HG03039 (cell line): ENCODE results near the gene MON2.

Experiments used
- ATAC-seq: cut with Tn5 transposase; IDR thresholded peaks from one replicate; pipeline ENCODE4 v1.9.1; 2021; ENCODE audit warnings: mild to moderate bottlenecking, moderate library complexity; ENCODE audit not compliant: unreplicated experiment

Gene MON2

DNA sequence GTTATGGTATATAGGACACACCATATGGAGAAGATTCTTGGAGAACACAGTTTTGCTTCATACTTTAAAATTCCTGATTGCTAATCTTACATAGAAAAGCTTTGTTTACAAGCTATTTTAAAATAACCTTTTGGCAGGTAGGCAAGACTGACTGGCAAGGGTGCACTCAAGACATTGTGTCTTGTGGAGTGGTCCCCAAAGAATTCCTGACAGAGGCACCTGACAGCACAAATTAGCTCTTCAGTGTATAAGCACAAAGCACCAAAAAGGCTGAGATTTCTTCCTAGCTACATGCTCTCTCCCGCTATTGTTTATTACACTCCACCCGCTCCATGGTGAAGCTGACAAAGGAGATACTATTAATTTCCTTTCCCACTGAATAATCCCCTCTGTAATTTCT, 139.4 kb downstream of the MON2 start:
- no peak for ATAC-seq

DNA sequence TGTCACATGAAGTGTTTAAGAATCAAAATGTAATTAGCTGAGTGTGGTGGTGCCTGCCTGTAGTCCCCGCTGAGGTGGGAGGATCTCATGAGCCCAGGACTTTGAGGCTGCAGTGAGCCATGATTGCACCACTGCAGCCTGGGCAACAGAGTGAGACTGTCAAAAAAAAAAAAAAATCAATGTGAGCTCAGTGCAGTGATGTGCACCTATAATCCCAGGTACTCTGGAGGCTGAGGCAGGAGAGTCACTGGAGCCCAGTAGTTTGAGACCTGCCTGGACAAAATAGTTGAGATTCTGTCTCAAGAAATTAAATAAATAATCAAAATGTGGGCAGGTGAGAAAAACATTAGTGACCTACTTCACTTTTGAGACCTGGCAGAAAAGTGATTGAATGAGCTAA, 140.0 kb downstream of the MON2 start:
- ATAC-seq: no peak

DNA sequence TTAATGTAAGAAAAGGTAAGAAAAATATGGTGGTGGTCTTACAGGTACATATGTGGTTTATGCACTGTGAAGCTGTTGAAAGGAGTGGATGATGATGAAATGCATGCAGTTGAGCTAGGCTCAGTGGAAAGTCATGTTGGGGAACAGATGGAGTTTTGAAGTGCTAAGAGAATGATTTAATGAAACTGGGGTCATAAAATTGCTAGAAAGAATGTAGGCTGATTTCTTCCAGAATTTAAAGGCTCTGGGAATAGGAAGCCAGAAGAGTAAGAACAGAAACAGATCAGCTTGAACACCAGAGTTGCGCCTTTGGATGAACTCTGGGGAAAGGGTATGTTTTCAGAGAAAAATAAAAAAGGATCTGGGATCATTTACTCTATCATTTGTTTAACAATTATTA, 146.5 kb downstream of the MON2 start:
- ATAC-seq: no peak

DNA sequence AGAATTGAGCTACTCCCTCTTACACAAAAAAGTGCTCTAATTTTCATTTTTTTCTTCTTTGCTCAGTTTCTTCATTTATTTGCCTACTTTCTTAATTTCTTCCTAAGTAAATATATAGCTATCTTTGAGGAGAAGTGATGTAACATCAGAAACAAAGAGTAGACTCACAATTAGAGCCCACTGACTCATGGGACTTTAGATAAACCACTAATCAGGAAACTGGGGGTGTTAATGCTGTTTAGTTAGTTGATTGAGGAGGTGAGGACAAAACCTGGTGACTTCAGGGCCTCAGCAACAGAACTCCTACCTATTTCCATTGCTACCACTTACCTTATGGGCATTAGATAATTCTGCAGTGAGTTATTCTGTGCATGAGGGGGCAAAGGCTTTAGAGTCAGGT, 151.7 kb downstream of the MON2 start:
- no peak for ATAC-seq

DNA sequence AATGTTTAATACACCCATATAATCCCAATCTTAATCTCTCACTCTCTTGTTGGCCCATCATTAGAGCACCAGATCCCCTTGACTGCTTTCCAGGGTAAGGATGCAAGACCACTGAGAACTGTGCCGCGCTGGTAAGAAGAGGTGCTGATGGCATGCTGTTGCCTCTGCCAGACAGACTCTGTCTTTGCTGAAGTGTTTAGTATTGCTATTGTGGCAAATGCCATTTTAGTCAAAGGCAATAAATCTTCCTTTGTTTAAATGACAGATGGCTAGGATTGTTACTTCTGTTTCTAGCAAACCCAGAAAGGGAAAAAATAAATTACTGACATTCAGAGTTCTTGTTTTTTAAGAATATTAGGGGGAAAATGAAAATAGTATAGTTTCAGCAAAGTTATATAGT, 152.3 kb downstream of the MON2 start:
- no peak for ATAC-seq

DNA sequence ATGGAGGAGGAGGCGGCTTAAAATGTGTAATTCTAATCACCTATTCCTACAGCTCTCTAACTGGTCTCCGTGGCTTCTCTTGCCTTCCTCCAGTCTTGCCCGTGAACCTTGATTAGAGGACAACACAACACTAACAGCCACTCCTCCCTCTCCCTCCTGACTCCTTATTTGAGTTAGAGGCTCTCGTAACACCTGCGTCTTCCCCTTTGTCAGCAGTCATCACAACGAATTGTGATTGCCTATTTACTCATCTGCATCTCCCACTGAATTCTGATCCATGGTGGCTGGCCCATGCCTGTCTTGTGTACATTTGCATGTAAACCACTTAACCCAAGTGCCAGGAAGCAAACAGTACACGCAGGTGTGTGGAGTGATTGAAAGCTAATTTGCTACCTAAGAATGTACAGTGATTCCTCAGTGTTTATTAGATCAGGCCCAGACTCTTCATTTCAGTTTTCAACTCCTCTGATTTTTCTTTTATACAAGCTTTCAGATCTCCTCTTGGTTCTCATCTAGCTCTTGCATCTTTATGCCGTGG, 154.5 kb downstream of the MON2 start:
- ATAC-seq: no peak

DNA sequence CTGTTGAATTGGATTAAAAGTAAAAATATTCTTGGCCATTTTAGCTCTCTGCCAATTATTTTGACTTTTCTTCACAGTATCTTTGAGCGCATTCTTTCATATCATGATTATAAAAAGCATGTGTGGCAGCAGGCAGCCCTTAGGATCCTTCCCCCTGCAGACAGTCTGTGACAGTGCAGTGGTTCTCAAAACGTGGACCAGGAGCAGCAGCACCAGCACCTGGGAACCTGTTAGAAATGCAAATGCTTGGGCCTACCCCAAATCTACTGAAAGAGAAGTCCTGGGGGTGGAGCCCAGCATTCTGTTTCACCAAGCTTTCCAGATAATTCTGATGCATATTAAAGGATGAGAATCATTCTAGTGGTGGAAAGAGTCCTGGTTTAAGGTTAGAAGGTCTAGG, 155.6 kb downstream of the MON2 start:
- no peak for ATAC-seq

DNA sequence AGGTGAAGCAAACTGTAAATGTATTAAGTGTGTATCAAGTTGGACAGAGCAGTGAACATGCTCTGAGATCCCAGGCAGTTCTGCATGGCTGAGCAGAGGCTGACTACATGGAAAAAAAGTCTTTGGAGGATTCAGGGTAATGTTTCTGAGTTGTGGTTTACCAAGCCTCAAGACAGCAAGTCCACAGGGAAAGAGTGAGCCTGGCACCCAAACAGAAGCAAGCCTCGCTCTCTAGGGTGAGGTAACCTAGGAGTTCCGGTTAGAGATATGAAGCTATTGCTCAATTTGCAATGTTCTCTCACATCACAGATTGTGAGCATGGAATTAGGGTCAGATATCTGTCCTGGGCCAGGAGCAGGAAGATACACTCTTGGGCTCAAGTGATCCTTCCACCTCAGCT, 158.6 kb downstream of the MON2 start:
- no peak for ATAC-seq

DNA sequence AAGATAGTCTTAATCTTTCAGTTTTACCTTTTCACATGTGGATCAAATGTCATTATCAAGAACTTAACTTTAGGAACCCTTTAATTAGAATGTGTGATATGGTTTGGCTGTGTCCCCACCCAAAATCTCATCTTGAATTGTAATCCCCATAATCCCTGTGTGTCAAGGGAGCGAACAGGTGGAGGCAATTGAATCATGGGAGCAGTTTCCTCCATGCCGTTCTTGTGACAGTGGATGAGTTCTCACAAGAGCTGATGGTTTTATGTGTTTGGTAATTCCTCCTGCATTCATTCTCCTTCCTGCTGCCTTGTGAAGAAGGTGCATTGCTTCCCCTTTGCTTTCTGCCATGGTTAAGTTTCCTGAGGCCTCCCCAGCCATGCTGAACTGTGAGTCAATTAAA, 160.6 kb downstream of the MON2 start:
- ATAC-seq: no peak

DNA sequence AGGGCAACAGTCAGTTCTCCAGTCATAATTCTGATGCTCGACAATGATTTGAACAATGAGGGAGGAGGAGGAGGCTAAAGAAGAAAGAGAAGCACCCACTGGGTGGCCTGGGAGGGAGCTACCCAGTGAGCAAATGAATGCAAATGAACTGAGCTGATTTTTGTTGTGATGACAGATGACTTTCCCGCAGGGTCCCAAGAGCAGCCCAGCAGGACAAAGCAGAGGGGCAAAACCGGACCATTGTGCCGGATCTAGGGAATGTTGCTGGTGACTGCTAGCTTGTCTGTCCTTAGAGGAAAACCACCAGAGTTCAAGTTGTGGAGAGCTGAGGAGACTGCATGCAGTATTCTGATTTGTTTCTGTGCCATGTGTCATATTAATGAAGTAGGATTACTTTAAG, 162.8 kb downstream of the MON2 start:
- no peak for ATAC-seq

DNA sequence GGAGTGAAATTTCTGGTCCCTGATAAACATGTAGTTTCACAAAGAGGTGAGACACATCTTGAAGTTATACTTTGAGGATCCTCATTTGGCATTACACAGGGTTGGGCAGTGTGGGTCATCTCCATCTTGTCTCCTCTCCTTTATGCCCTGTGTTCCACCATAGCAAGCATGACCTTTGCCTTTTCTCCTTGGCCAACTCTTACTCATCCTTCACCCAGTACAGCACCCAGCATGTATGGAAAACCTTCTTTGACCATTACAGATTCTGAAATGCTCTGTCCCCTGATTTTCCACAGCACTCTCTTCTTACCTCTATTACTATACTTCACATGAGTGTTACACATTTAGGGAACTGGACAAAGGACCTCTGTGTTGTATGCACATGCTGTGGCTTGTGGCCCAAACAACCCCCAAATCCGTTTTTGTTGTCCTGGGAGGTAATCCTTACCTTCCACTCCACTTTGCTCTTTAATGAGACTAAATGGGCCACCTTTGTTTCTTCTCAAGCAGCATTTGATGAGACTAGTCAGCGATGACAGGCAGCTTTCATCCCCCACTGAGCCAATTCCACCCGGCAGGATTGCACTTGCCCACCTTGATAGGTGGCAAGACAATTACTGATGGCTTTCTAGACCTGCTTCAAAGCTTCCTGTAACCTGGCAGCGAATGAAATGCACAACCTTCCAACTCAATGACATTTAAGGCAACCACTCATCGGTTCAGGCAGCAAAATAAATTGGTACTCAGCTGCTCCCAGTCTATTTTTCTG, 163.5 kb downstream of the MON2 start:
- no peak for ATAC-seq

DNA sequence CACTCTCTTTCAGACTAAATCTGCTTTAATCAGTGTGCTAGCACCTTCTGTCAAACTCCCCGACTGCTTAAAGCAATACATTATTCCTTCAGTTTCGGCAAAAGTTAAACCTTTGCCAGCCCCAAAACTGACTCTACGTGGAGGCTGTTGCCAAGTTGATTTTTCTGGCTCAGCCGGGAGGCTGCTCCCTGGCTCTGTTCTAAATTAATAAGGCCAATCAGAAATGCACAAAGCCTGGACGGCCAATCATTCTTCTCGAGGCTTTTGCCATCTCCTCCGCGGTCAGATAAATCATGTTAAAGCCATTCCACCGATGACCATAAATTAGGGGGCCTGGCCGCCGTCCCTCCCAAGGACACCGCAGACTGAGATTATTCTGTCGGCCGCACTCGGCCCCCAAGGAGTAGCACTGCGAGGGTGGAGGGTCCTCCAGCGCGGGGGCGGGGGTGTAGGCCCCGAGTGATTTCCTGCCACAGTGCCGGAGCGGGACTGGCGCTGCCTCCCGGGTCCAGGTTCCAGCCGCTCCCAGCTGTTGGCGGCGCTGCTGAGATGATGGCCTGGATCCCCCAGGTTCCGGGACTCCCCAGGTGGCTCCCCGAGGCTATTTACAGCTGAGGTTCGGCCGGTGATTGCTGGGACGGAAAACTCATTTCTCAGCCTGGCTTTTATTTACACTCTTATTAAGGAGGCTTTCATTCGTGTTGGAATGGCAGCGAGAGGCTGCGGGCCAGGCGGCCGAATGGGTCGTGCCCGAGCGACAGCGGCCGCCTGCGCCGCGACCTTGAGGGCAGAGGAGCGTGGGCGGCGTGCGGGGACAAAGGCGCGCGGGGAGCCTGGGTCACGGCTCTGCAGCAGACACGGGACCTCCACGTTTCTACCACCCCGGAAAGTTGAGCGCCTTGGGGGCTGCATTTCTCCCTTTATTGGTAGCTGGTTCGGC, 165.1 kb downstream of the MON2 start:
- peak; percentile 66 for ATAC-seq

DNA sequence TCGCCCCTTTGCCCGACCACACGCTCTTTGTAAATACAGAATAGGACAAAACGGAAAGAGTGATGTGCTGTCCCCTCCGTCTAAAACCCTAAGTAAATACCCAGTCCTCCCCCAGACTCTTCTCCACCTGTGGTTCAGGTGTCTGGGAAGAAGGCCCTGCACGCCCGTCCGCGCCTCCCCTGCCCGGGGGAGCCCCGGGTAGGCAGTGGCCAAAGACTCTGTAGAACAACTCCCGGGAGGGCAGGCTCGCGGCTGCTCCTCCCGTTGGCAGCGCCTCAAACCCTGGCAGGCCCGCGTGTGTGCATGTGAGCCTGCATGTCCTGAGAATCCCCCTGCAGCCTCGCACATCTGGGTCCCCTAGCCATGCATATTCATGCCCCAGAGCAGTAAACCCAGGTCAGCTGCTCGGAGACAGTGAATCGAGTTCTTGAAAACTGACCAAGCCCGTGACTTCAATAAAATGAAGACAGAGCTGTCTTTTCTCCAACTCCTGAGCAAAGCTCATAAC, 165.8 kb downstream of the MON2 start:
- peak; percentile 42 for ATAC-seq

DNA sequence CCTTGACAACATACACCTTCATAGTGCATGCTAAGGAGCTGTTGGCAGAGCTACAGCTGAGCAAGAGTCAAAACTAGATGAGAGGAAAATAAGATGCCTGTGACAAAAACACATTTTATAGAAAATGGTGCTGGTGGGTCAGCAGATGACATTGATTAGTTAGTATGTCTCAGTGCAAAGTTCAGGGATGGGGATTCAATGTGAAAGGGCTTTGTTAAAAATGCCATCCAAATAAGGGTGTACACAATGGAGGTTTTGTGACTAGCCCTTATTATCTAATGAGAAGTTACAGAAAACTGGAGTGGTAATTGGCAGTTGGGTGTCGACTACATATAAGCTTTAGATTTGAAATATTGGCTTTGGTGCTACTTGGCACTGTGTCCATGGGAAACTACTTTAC, 169.0 kb downstream of the MON2 start:
- no peak for ATAC-seq

DNA sequence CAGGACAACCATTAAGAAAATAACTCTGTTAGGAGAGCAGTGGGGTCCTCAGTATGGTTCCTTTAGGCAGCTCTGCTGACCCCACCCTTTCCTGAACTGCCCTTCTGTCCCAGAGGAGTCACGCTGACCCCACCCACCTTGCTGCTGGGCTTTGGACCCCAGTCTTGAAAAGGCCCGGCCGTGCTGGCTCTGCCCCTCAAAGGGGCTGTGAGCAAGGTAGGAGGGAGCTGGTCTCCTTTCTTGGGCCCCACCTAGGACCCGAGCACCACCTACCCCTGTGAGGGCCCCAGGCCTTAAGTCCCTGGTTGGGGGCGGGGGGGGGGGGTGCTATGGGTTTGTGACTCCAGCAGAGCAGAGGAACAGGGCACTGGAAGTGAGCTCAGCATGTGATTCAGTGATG, 171.1 kb downstream of the MON2 start:
- no peak for ATAC-seq

DNA sequence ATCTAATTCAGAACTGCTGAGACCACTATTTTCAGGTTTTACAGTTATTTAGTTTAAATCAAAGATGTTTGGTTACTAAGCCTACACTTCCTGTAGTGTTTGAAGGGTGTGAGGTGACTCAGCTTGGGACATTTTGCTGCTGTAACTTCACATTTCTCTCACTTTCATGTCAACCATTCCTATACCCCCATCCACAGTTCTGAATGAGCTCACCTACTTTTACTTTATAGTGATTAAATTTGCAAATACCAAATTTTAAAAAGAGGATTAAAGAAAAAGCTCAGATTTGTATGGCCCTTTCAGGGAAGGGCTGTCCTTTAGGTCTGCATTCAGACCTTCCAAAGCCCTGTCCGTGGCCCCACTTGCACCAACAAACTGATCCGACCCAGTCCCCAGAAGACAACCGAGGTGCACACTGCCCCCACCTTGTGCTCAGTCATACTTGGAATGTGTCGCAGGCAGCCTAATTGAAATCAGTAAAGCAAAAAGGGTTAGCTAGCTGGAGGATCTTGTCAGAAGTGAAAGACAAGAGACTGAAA, 174.4 kb downstream of the MON2 start:
- peak; percentile 93 for ATAC-seq

DNA sequence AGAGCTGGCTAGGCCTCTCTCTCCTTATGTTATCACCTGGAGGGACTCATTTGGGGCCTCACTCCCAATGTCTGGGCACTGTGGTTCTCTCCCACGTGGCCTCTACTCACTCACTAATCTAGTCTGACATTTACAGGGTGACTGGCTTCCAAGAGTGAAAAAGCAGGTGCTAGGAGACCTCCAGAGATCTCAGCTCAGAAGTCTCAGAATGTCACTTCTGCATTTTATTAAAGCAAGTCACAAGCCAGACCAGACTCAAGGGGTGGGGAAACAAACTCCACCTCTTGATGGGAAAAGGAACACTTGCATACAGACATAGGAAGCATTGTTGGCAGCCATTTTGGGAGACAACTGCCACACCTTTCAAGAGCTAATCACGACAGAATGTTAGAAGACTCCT, 175.9 kb downstream of the MON2 start:
- no peak for ATAC-seq

DNA sequence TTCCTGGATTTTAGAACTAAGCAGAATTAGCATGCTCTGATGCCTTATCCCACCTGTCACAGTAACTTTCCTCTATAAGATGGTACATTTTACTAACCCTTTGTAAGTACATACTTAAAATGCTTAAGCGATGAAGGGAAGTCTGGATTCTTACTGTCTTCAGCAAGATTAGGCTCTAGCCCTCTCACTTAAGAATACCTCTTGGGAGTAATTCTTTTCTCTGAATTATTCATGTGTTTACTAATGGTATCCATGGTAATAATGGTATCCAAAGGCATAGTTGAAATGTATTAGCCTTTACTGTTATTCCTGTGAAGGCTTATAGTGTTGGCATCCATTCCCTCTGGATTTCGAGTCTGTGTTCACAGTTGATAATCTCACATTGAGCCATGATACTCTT, 176.9 kb downstream of the MON2 start:
- no peak for ATAC-seq

DNA sequence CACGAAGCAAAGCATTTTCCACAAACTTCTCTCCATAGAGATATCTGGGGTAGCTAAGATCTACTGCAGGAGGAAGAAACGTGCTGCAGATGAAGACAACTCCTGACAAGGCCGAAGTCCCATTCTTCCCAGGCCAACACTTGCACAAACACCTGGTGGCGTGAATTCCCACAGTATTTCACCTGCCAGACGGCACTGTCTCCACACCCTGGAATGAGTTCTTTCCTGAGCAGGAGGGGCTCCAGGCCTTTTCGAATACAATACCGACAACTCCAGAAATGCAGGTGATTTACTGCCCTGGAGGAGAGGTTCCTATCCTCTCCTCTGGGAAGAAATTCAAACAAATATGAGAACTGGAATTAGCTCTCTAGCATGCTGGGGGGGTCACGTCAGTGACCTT, 179.9 kb downstream of the MON2 start:
- ATAC-seq: no peak

DNA sequence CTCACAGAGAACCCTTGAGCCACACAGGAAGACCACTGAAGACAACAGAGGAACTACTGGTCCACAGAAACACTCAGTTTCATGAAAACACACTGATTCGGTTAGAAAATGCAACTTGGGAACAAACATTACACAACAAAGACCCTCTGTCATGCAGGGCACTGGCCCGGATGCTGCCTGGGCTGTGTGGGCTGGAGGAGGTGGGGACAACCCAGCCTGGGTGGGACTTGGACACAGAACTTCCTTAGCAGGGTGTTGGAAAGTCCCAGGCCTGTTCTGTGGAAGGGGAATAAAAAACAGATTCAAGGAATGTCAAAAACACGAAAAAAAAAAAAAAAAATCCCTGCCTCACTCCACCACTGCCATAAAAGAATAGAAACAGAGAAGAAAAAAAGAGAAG, 181.0 kb downstream of the MON2 start:
- no peak for ATAC-seq

DNA sequence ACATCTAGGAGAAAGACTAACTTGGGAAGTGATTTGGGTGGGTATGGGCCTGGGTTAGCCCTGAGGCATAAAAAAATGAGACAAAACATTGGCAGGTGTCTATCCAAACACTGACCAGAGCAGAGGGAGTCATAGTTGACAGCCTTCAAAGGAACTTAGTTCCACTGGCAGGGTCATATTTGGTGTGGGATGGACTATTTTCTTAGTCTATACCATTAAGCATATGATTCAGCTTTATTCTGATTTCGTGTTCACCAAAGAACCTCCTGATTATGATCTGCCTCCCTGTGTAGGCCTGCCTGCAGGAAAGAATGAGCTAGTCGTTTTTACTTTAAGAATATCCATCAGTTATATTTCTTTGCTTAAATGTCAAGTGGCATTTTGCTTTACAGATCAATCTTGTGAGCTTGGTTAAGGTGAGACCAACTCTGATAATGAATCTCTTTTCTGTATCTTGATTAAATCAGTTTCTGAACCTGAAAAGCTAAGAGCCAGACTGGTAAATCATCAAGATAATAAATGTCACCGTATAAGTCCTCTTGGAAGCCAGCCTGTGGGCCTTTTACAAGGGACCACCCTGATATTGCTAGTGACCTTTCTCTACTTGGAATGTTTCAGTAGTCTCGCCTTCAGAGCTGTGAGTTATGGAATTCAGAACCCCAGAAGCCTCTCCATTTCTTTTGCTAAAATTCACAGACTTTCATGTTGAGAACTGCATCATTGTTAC, 182.9 kb downstream of the MON2 start:
- ATAC-seq: no peak
